K562 (cell line): ENCODE data around the gene SLC1A4. TPM values are rescaled to one million over a fixed set of nuclear protein-coding genes. Genes with fewer than 3 reads are reported as not detected.
A peak's percentile ranks its signal among the peaks of the same experiment; 100 is the strongest.

Experiments
- PHF8 ChIP-seq: fragments of 200-600 bp; sonication (generic); IDR thresholded peaks from 2 replicates; pipeline ENCODE4 v1.6.1; 2012; ENCODE audit warnings: mixed run types, mild to moderate bottlenecking, inconsistent platforms, low read length, moderate library complexity, borderline replicate concordance
- RAD21 ChIP-seq, 2 experiments: fragments of 250-450 bp in 1 of 2; fragments of 450-650 bp in 1 of 2; sonication (Bioruptor Pico) in 1 of 2; formaldehyde crosslinking in 1 of 2; IDR thresholded peaks in 1 of 2; conservative IDR thresholded peaks in 1 of 2; 2 replicates each; pipeline versions ENCODE4 v1.4.0 to v1.8.0; 2020 to 2022; ENCODE audit warnings: mild to moderate bottlenecking in 2 of 2, moderate library complexity in 1 of 2
- RREB1 ChIP-seq: fragments of 250-450 bp; sonication (Bioruptor Pico); IDR thresholded peaks from 2 replicates; pipeline ENCODE4 v1.4.0; 2020
- SNRNP70 ChIP-seq: fragments of 200-400 bp; formaldehyde crosslinking; optimal IDR thresholded peaks from 2 replicates; pipeline ENCODE3; 2017; ENCODE audit warnings: low read depth, low read length
- XRCC3 ChIP-seq: fragments of 450-650 bp; IDR thresholded peaks from 2 replicates; pipeline ENCODE4 v1.6.1; 2017; ENCODE audit warnings: mild to moderate bottlenecking, moderate library complexity
- XRCC4 ChIP-seq: IDR thresholded peaks from one replicate; pipeline ENCODE4 v1.6.1; 2011; ENCODE audit not compliant: insufficient read depth, insufficient read length; ENCODE audit errors: extremely low read depth
- ZNF655 ChIP-seq: fragments of 250-450 bp; sonication (Bioruptor Pico); IDR thresholded peaks from 2 replicates; pipeline ENCODE4 v1.5.0; 2021
- polyA plus RNA-seq, 8 experiments: library from polyadenylated mRNA; depleted of rRNA in 4 of 8; stranded (reverse) in 5 of 8; unstranded in 3 of 8; fragments of >200 nt; fragmentation: Nextera tagmentation in 2 of 8; fragmentation: Illumina TruSeq in 1 of 8; extraction: Ambion mirVana in 2 of 8; extraction: Trizol in 1 of 8; gene quantifications; 2 replicates each; pipeline versions ENCODE4 v1.2.1 to v1.2.3, GENCODE V29; 2011 to 2014; ENCODE audit warnings: inconsistent platforms in 1 of 8, missing spikeins in 1 of 8
- total RNA-seq, 7 experiments: library from RNA; depleted of rRNA in 6 of 7; stranded (reverse); fragments of >200 nt in 6 of 7; fragmentation: Illumina TruSeq in 2 of 7; extraction: Trizol in 2 of 7; gene quantifications; 2 replicates each; pipeline versions ENCODE4 v1.2.1 to v1.2.3, GENCODE V29; 2011 to 2021; ENCODE audit warnings: low replicate concordance in 1 of 7
- TF ChIP-seq, protein P1 (sequence below), 2 experiments: fragments of 450-650 bp in 1 of 2; sonication (generic) in 1 of 2; formaldehyde crosslinking in 1 of 2; IDR thresholded peaks; 2 replicates each; pipeline versions ENCODE4 v1.7.1 to v1.9.0; 2016 to 2022; ENCODE audit warnings: inconsistent platforms in 1 of 2, mild to moderate bottlenecking in 1 of 2, missing genetic modification reagents in 1 of 2
- TF ChIP-seq, protein P2 (sequence below): fragments of 450-650 bp; IDR thresholded peaks from 2 replicates; pipeline ENCODE4 v1.6.1; 2017; ENCODE audit warnings: mild to moderate bottlenecking, moderate library complexity

Gene SLC1A4
- total and polyA plus RNA-seq, 9 of the 15 experiments (the other 6 are each of a cell fraction or from before 2014, with no cell fraction given): 4.4 to 24.0 (median 10.9) TPM

GRCh38 chr2:65021709-65022108 lies 32.5 kb downstream of the SLC1A4 start (continued):
- TF ChIP-seq, protein P1, sequence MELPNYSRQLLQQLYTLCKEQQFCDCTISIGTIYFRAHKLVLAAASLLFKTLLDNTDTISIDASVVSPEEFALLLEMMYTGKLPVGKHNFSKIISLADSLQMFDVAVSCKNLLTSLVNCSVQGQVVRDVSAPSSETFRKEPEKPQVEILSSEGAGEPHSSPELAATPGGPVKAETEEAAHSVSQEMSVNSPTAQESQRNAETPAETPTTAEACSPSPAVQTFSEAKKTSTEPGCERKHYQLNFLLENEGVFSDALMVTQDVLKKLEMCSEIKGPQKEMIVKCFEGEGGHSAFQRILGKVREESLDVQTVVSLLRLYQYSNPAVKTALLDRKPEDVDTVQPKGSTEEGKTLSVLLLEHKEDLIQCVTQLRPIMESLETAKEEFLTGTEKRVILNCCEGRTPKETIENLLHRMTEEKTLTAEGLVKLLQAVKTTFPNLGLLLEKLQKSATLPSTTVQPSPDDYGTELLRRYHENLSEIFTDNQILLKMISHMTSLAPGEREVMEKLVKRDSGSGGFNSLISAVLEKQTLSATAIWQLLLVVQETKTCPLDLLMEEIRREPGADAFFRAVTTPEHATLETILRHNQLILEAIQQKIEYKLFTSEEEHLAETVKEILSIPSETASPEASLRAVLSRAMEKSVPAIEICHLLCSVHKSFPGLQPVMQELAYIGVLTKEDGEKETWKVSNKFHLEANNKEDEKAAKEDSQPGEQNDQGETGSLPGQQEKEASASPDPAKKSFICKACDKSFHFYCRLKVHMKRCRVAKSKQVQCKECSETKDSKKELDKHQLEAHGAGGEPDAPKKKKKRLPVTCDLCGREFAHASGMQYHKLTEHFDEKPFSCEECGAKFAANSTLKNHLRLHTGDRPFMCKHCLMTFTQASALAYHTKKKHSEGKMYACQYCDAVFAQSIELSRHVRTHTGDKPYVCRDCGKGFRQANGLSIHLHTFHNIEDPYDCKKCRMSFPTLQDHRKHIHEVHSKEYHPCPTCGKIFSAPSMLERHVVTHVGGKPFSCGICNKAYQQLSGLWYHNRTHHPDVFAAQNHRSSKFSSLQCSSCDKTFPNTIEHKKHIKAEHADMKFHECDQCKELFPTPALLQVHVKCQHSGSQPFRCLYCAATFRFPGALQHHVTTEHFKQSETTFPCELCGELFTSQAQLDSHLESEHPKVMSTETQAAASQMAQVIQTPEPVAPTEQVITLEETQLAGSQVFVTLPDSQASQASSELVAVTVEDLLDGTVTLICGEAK (IDR thresholded peaks at IDR 0.05): no peak
- TF ChIP-seq, protein P1 (CRISPR knock-in tag; IDR thresholded peaks at IDR 0.05): no peak
- TF ChIP-seq XRCC4 (no peak), ZNF655 (CRISPR knock-in tag) (no peak), RAD21 (CRISPR knock-in tag; conservative IDR thresholded peaks at IDR 0.05 in 1 of 2, IDR thresholded peaks at IDR 0.05 in 1 of 2) (peak in 1 of 2 experiments; percentile 12; a peak in 1 of 4 replicates), XRCC3 (no peak), RREB1 (no peak), SNRNP70 (no peak), PHF8 (no peak)
- TF ChIP-seq, protein P2, sequence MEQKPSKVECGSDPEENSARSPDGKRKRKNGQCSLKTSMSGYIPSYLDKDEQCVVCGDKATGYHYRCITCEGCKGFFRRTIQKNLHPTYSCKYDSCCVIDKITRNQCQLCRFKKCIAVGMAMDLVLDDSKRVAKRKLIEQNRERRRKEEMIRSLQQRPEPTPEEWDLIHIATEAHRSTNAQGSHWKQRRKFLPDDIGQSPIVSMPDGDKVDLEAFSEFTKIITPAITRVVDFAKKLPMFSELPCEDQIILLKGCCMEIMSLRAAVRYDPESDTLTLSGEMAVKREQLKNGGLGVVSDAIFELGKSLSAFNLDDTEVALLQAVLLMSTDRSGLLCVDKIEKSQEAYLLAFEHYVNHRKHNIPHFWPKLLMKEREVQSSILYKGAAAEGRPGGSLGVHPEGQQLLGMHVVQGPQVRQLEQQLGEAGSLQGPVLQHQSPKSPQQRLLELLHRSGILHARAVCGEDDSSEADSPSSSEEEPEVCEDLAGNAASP: no peak
